Hematopoietic multipotent progenitor cell (in vitro differentiated cells): ENCODE data around the gene ABCB1. TPM values are rescaled to one million over a fixed set of nuclear protein-coding genes. Genes with fewer than 3 reads are reported as not detected.

Experiments
- DNase-seq, 3 donors: peaks; one replicate each; pipeline ENCODE4 v3.0.0-alpha.2; 2011 to 2015; ENCODE audit warnings: low read depth in 2 of 3, low spot score in 2 of 3
- total RNA-seq: library from RNA; depleted of rRNA; stranded (reverse); fragments of >200 nt; gene quantifications from one replicate; pipeline ENCODE4 v1.2.3, GENCODE V29; 2012

The ABCB1 gene
- total RNA-seq, 1 donor: 39.3 TPM

DNA sequence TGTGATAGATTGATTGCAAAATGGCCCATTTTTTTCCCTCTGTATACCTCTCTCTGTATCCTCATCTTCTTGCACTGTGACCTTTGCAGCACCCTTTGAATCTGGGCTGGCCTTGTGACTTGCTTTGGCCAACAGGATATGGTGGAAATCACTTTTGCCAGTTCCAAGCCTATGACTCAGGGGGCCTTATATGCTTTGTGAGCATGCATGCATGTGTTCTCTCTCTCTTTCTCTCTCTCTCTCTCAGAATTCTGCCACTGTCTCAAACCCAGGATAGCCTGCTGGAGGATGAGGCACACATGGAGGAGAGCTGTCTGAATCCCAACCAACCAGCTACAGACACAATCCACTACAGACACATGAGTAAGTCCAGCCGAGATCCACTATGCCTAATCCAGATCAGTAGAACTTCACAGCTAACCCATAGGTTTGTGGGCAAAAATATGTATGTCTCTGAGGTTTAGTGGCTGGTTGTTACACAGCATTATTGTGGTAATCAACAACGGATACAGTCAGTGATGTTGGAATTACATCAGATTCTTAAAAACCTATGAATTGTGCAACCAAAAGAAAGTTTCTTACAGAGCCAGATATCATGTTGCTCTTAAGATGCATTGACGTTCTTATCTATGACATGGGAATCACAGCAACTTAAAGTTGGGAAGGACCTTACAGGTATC lies 83.4 kb downstream of the ABCB1 start:
- no peak for DNase-seq

DNA sequence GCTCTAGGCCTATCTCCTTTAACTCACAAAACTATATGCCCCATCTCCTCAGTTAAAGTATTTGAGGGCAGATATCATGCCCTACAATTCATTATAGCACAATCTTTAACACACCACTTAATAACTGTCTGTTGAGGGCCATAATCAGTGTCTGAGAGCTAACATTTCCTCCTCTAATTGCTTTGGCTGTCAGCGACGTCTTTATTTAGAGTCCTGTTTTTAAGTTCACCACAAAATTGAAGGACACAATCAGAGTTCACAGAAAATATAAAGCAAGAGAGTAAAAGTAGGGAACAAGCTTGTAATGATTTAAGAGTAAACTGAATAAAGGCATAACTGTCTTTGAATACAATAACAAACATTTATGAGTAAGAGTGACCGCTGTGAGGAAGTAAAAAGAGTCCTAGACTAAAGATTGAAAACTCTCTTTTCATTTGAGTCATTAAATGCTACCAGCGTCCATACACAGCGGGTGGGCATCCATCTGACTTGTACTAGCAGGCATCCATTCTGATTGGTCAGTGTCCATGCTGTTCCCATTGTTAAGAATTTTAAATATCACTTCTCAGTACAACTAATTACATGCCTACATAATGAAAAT lies 86.8 kb downstream of the ABCB1 start:
- DNase-seq: no peak

DNA sequence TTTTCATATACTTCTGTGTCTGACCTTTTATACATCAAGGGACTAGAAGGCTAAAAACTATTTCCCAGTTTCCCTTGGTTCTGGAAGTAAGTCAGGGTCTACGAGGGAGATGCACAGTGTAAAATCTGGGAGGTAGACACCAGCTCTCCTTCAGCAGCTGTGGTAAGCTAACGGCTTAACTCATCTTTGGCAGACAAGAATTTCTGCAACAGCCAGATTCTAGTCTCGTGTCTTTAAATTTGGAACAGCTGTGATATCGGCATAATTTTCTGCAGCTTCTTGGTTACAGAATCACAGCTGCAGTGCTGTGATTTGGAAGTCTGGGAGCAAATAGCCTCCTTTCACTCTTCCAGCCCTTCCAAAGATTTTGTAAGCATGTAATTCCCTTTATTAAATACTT lies 87.8 kb downstream of the ABCB1 start:
- no peak for DNase-seq

DNA sequence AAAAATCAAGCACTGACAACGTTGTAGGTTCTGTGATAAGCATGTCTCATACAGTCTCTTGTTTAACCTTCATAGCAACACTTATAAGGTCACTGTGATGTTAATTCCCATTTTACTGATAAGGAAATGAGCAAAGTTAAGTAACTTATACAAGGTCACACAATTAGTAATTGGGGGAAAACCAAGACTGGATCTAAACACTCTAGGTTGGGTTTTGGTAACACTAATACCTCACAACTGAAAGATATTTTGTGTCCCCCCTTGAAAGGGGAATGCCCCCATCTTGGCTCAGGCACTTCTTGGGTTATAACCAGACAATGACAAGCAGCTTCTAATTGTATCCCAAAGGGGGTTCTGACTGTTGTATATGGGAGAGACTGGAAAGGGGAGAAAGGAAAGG lies 89.2 kb downstream of the ABCB1 start:
- DNase-seq: no peak

DNA sequence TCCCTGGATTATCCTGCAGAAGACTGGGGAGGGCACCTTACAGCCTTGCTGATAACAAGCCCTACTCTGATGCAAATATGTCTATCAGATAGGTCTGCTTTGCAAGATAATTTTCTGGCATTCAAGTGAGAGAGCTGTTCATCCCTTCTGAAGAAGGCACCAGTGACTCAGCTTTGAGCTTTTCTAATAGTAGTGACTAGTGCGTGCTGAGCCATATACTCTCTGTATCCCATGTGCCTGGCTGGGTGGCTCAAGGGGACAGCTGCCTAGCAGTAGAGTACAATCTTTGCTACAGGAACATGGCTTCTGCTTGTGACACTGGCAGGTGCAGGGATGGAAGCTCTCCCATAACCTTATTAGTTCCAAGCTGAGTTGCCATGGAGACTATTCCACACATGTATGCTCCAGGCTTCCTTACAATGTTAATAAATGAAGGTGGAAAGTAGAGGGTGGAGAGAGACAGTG lies 90.2 kb downstream of the ABCB1 start:
- DNase-seq: no peak

DNA sequence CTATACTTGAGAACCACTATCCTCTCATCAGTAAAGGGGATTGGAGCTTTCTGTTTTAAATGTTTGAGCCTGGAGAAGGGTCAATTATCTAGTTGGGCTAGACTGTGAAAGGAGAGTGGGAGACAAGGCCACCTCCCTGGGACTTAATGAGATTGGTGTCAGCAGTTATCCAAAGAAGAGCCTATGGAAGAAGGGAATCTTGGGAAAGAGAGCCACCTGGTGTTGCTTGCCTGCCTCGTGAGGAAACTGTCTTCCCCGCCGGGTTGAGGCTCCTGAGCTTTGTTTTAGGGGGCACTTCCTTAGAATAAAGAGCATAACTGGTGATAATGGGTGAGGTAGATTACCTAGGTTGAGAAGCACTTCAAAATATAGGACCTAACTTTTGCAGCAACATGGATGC lies 93.2 kb downstream of the ABCB1 start:
- DNase-seq: no peak

DNA sequence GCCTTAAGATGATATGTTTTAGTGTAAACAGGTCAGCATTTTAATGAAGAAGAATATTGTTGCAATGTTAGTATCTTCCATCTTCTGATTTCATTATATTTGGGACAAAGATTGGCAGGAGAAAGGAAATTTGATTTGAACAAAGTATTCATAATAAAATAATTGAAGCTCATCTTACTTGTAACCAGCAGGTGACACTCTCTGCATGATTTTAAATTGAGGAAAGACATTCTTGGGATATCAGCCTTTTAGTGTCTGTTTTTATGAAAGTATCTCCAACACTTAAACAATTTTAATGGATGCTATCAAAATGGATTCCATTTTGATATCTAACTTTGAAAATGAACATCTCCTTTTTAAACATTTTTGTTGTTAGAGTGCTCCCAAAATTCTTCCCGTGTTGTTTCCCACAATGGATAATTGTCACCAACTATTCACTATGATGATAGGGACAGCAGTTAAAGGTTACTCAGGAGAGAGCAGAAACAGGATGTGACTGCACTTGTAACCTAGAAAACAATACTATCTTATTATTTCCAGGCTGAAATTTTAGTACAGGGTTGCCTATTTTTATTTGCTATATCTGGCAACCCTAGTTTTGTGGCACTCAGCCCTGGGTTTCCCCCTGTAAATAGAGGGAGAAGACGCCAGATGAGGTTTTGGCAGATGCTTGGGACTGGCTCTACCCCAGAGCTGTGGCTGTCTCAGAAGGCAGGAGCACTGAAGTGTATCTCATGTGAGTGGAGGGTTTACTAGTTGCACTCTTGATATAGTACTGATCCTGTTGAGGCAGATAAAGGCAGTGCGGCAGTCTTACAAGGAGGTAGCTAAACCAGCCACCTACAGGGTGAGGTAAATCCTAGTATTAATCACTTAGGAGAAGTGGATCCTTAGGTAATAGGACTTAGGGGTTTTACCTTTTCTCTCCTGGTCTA lies 94.2 kb downstream of the ABCB1 start:
- DNase-seq: peak in 2 of 3 donors; percentile 9 to 53

DNA sequence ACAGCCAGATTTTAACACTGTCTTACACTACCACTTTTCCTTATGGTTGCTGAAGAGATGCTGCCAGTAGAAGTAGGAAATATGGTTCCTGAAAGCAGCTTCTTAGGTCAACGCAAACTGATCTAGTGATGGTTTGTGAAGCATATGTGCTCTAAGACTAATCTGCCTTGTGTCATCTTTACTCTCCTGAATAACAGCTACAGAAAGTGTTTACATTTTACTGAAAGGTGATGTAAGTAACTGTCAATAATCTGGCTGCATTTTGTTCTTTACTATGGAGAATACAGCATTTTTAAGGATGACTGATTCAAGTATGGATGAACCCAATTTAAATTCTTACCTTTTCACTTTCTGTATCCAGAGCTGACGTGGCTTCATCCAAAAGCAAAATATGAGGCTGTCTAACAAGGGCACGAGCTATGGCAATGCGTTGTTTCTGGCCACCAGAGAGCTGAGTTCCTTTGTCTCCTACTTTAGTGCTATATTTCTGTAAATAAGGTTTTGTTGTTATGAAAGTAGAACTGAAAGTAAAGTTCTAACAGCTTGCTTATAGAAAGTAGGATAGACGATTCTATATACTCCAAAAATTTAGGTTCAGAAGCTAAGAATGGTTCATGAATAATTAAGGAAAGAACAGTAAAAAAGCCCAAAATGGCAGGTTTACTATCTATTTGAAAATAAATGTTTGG lies 95.0 kb downstream of the ABCB1 start:
- DNase-seq: no peak

DNA sequence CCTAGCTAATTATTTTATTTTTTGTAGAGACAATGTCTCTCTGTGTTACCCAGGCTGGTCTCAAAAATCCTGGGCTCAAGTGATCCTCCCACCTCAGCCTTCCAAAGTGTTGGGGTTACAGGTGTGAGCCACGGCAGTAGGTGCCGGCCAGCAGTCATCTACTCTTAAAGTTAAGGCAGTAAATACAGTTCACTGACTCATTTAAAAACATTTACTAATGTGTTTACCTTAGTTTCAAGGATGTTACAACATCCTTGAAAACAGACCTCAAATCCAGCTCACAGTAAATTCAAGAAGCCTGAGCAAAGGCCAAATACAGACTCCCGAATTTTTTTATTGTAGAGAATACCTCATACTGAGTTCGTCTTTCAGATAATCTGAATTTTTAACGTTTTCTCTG lies 95.6 kb downstream of the ABCB1 start:
- DNase-seq: no peak

DNA sequence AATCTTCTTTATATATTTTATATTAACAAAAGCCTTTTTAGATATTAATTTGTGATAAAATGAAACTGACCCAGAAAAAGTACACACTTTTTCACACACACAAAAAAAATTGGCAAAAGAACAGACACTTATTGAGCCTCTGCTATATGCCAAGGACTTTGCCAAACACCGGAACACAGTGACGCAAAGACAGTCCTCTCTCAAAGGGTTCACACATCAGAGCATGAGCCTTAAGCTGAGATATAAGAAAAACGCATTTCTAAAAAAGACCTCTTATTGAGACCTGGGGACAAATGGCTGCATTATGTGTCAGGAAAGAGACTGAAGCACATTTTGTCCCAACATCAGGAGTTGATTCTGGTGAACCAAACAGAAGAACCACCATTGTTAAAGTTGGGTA lies 101.2 kb downstream of the ABCB1 start:
- DNase-seq: no peak

DNA sequence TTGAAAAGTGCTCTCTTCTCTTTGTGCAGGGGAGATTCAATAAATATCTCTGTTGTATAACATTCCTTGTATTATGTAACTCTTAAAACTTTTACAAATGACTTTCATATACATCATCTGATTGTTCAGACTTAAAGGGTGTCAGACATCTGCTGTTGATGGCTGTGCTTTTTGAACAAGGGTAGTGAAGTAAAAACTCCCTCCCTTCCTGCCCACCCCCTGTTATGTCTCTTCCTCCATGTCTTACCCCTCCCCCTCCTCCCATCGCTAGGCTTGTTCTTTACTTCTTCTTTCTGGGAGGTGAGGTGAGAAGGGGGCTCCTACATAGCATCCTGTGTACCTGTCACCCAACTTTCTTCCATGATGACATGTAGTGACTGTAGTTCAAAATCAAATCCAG lies 101.8 kb downstream of the ABCB1 start:
- peak in 1 of 3 donors; percentile 29 for DNase-seq

DNA sequence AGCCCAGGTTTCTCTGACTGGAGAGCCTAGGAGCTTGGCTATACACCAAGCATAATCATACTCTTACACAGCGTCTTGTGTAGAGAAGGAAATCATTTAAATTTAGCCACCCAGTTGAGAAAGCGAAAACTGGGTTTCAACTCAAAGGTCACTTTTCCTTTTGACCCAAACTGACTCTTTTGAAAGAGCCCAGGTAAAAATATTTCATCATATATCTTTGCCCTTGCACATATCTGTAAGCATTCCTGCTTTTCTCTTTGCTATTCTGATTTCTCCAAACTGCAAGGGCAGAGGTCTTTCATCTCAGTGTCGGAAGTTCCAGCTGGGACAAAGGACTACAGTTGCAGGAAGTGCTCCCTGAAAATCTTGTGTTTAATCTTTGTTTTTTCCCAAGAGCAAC lies 103.2 kb downstream of the ABCB1 start:
- DNase-seq: no peak

DNA sequence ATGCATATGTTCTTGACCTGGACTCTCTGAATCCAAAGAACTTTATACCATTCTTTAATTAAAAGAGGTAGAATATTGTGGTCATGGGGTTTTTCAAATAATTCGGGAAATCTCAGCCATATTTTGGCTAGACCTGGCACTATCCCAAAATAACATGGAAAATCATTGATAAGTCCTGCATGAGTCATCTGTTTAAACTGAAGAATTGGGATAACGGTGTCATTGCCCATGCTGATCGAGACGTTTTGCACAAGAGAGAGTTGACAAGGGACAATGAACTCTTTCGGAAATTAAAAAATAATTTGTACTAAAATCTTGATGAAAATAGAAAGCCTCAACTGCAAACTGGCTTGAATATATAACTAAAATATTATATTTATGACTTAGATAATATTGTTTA lies 105.3 kb downstream of the ABCB1 start:
- DNase-seq: no peak

DNA sequence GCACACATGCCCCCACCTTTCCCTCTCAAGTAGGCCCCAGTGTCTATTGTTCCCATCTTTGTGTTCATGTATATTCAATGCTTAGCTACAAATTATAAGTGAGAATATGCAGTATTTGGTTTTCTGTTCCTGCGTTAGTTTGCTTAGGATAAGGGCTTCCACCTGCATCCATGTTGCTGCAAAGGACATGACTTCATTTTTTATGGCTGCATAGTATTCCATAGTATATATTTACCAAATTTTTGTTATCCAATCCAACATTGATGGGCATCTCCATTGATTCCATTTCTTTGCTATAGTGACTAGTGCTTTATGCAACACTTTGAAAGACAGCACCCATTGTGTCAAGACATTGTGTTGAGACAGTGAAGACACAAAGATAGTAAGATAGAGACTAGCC lies 106.2 kb downstream of the ABCB1 start:
- no peak for DNase-seq

DNA sequence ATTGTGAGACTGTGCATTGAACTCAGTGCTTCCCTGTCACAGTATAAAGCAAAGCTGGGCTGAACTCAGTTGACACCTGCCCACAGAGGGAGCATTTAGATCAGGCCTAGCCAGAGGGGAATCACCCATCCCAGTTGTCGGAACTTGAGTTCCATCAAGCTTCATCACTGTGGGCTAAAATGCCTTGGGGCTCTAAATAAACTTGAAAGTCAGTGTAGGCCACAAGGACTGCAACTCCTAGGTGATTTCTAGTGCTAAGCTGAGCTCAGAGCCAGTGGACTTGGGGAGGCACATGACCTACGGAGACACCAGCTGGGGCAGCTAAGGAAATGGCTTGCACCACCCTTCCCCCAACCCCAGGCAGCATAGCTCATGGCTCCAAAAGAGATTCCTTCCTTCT lies 117.6 kb downstream of the ABCB1 start:
- no peak for DNase-seq

DNA sequence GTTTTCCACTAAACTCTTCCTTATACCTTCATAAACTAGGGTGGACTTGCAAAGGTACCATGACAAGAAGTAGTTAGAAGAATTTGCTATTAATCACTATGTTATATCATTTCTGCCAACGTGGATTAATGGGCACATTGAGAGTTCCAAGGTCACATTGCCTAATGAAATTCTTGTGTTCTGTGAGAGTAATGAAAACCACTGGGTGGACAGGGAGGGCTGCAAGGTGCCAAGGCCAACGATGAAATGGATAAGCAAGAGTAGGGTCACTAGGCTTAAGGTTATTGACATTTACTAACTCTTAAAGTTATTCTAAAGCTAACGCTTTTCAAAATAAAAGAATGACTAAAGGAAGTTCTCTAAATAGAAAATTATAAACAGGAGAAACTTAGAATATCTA lies 118.6 kb downstream of the ABCB1 start:
- no peak for DNase-seq

DNA sequence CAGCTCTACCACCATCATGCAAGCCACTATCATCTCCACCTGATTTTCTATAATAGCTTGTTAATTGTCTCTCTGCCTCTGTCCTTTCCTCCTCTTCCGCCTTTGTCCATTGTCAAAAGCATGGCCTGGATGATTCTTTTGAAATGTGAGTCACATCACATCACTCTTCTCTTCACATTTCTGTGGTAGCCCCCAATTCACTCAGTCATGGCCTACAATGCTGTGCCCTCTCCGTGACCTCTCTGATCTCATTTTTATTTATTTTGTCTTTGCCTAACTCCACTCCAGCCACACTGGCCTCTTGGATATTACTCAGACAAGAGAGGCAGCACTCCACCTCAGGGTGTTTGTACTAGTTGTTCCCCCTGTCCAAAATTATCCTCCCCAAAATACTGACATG lies 120.3 kb downstream of the ABCB1 start:
- DNase-seq: no peak

DNA sequence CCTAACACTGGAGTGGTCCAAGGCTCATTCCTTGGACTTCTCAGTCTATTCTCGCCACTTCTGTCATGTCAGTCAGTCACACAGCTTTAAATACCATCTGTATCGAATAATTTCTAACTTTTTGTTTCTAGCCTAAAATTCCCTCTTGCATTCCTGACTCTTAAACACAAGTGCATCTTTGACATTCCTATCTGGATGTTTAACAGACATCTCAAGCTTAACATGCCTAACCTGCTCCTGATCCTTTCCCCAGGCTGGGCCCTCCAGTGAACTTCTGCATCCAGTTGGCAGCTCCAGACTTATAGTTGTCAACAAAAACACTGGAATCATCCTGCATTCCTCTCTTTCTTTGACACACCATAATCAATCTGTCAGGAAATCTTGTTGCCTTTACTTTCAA lies 120.7 kb downstream of the ABCB1 start:
- DNase-seq: no peak

DNA sequence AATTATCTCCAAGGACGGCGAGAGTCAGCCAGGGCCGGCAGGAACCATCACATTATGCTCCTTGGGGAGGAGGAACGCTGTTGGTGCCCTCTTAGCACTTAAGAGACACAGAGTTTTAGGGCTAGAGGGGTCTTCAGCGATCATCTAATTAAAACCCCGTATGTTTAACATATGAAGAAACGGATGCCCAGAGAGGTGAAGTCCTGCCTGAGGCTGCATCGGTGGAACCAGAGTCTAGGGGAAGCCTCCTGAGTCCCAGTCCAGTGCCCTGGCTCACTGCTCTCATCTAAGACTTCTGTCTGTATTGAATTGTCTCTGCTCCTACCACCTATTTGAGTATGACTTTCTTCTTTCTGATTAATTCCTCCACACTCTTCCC lies 124.5 kb downstream of the ABCB1 start:
- no peak for DNase-seq

DNA sequence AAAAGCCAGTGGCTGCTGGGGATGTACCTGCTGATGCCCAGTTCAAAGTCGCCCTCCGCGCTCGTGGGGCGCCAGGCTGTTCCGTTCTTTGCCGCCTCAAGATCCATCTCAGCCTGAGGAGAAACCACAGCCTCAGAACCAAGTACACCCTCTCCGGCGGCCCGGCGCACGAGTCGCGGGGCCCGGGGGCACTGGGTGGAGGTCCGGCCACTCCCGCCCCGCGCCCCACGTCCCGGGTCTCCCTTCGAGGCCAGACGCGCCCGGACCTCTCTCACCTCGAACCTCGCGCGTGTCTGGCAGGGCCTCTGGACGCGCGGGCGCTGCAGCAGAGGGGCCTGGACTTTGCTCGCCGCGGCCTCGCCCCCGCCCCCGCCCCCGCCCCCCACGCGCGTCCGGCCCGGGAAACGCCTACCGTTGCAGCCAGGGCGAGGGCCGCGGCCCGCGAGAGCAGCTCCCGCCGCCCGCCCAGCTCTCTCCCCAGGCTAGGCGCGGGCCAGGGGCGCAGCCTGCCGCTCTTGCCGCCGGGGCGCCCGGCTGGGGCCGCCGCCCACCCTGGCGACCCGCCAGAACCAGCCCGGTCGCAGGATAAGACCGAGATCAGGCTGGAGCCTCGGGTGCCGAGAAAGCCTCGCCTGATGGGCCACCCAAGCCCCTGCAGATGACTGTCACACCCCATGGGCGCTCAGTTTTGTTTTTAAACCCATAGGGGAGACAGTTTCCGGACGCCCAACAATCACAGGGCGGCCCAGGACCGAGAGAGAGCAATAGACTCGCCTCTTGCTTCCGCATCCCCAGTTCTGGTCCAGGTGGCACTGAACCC lies 125.1 kb downstream of the ABCB1 start, which contains the start of gene ABCB4:
TSS of gene ABCB4 (minus strand) at position 322 of the 820 bp plus-strand sequence. CDS start at position 107, 215 bp downstream.
- peak in 1 of 3 donors; percentile 37 for DNase-seq
